ENCODE measurements around the gene KCNQ1. TPM values are rescaled to one million over a fixed set of nuclear protein-coding genes. Genes with fewer than 3 reads are reported as not detected.

Gene KCNQ1
- total RNA-seq, 5 donors from 2014 or later (not counting 1 experiment from before 2014, with no cell fraction given), result 20.9 to 32.9 (median 24.0) TPM

GRCh38 chr11:2717561-2718325 is 272.9 kb downstream of the KCNQ1 start:
- ATAC-seq (replicated peaks in 1 of 4) (no peak), DNase-seq (no peak)
- Histone ChIP-seq H3K27me3 (replicated peaks in 1 of 2; ENCODE audit: control insufficient read depth in 2 of 2, extremely low read depth in 1 of 2, insufficient read depth in 2 of 2, low read length in 1 of 2) (peaks cover 0 to 5% of the 10 kb centered on the region in 2 experiments), H3K4me3 (ENCODE audit: control insufficient read depth in 1 of 2, extremely low read depth in 1 of 2, low read length in 1 of 2) (no peak overlapping the region), H3K4me1 (ENCODE audit: control insufficient read depth in 1 of 2, extremely low read depth in 1 of 2, insufficient read depth in 2 of 2, low read length in 2 of 2) (no peaks in the 10 kb centered on the region), H3K27ac (ENCODE audit: low read length) (no peak overlapping the region), H3K36me3 (ENCODE audit: control insufficient read depth in 2 of 2, extremely low read depth in 1 of 2, insufficient read depth in 1 of 2, low read length in 1 of 2) (no peaks in the 10 kb centered on the region), H3K9me3 (no peaks in the 10 kb centered on the region)
- H3K36me3 Mint-ChIP-seq, result no peaks in the 10 kb centered on the region
- CTCF ChIA-PET, result no interaction called here
- no peaks in the 10 kb centered on the region for H3K9me3 Mint-ChIP-seq
- WGBS (ENCODE audit: insufficient coverage), result 83% methylated on average over 18 of the region's 22 CpGs
- no peak overlapping the region for H3K27ac Mint-ChIP-seq
- POLR2A ChIA-PET, result no interaction called here
- H3K27me3 Mint-ChIP-seq, result no peaks in the 10 kb centered on the region
- no peak overlapping the region for H3K4me3 Mint-ChIP-seq
- H3K4me1 Mint-ChIP-seq, result no peaks in the 10 kb centered on the region

DNA sequence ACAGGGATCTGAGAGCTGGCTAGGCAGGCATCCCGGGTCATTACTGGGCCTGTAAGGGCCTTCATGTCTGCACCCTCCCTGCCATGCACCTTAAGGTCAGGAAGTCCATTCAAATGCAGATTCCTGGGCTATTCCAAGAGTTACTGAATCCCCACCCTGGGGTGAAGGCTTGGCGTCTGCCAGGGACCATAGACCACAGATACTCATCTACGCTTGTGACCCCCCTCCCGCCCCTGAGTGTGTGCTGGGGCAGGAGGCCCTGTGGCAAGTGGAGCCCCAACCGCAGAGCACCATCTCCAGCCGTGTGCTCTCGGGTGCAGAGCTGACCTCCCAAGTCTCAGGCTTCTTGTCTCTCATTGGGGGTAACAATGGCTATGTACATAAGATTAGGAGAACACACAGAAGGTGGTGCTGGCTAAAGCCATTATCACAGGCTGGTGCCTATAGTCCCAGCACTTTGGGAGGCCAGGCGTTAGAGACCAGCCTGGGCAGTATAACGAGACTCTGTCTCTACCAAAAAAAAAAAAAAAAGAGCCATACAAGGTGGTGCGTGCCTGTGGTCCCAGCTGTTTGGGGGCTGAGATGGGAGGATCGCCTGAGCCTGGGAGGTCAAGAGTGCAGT is 274.1 kb downstream of the KCNQ1 start:
- no peaks in the 10 kb centered on the region for H3K9me3 Mint-ChIP-seq
- H3K4me3 ChIP-seq (ENCODE audit: control insufficient read depth in 1 of 2, extremely low read depth in 1 of 2, low read length in 1 of 2), result no peak overlapping the region
- no peaks in the 10 kb centered on the region for H3K36me3 ChIP-seq (ENCODE audit: control insufficient read depth in 2 of 2, extremely low read depth in 1 of 2, insufficient read depth in 1 of 2, low read length in 1 of 2)
- no peaks in the 10 kb centered on the region for H3K36me3 Mint-ChIP-seq
- no peaks in the 10 kb centered on the region for H3K4me1 Mint-ChIP-seq
- 83% methylated on average over 2 of the region's 11 CpGs for WGBS (ENCODE audit: insufficient coverage)
- H3K27ac ChIP-seq (ENCODE audit: low read length), result no peak overlapping the region
- ATAC-seq (replicated peaks in 1 of 4) (no peak), DNase-seq (no peak)
- H3K4me1 ChIP-seq (ENCODE audit: control insufficient read depth in 1 of 2, extremely low read depth in 1 of 2, insufficient read depth in 2 of 2, low read length in 2 of 2), result no peaks in the 10 kb centered on the region
- no peaks in the 10 kb centered on the region for H3K27me3 Mint-ChIP-seq
- ChIA-PET POLR2A (no interaction called here), CTCF (no interaction called here)
- no peak overlapping the region for H3K4me3 Mint-ChIP-seq
- no peaks in the 10 kb centered on the region for H3K9me3 ChIP-seq
- H3K27ac Mint-ChIP-seq, result no peak overlapping the region
- peaks cover 0 to 2% of the 10 kb centered on the region in 2 experiments for H3K27me3 ChIP-seq (replicated peaks in 1 of 2; ENCODE audit: control insufficient read depth in 2 of 2, extremely low read depth in 1 of 2, insufficient read depth in 2 of 2, low read length in 1 of 2)

DNA sequence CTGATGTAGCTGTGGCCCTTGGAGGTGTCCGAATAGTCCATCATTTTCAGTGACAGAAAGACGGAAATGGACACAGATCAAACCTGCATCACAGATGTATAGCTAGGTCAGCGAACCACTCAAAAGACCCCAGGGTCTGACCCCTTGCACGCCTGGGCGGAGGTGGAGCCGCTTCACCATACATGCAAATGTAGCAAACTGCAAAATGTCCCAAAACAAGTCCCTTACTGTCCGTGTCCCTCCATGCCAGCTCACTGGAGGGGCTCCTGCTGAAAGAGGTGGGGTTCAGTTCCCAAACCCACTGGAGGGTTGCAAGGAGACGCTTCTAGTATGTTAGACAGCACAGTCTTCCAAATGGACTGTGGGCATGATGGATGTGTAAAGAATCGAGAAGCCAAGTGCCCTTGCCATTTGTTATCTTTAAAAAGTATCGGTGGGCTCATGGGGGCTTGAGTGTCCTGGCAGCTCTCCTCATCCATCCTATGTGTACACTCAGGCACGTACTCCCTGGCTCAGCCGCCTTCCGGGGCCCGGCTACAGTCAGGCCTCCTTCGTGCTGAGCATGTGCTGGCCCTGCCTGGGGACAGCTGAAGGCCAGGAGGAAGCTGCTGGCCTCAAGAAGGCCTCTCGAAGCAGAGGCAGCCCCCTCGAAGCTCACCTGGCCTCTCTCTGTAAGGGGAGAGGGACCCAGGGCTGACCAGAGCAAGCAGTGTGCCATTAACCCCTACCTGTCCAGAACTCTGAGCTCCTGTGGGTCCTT is 275.2 kb downstream of the KCNQ1 start:
- CTCF ChIA-PET, result no interaction called here
- peaks cover 0 to 2% of the 10 kb centered on the region in 2 experiments for H3K27me3 ChIP-seq (replicated peaks in 1 of 2; ENCODE audit: control insufficient read depth in 2 of 2, extremely low read depth in 1 of 2, insufficient read depth in 2 of 2, low read length in 1 of 2)
- WGBS (ENCODE audit: insufficient coverage), result 81% methylated on average over 10 of the region's 17 CpGs
- H3K4me3 Mint-ChIP-seq, result no peak overlapping the region
- POLR2A ChIA-PET, result no interaction called here
- H3K9me3 ChIP-seq, result no peaks in the 10 kb centered on the region
- no peaks in the 10 kb centered on the region for H3K36me3 ChIP-seq (ENCODE audit: control insufficient read depth in 2 of 2, extremely low read depth in 1 of 2, insufficient read depth in 1 of 2, low read length in 1 of 2)
- DNase-seq, result no peak
- no peaks in the 10 kb centered on the region for H3K27me3 Mint-ChIP-seq
- no peaks in the 10 kb centered on the region for H3K4me1 ChIP-seq (ENCODE audit: control insufficient read depth in 1 of 2, extremely low read depth in 1 of 2, insufficient read depth in 2 of 2, low read length in 2 of 2)
- no peaks in the 10 kb centered on the region for H3K9me3 Mint-ChIP-seq
- no peak overlapping the region for H3K27ac ChIP-seq (ENCODE audit: low read length)
- H3K27ac Mint-ChIP-seq, result no peak overlapping the region
- no peak overlapping the region for H3K4me3 ChIP-seq (ENCODE audit: control insufficient read depth in 1 of 2, extremely low read depth in 1 of 2, low read length in 1 of 2)
- ATAC-seq (replicated peaks in 1 of 4), result no peak
- H3K4me1 Mint-ChIP-seq, result no peaks in the 10 kb centered on the region
- H3K36me3 Mint-ChIP-seq, result no peaks in the 10 kb centered on the region

DNA sequence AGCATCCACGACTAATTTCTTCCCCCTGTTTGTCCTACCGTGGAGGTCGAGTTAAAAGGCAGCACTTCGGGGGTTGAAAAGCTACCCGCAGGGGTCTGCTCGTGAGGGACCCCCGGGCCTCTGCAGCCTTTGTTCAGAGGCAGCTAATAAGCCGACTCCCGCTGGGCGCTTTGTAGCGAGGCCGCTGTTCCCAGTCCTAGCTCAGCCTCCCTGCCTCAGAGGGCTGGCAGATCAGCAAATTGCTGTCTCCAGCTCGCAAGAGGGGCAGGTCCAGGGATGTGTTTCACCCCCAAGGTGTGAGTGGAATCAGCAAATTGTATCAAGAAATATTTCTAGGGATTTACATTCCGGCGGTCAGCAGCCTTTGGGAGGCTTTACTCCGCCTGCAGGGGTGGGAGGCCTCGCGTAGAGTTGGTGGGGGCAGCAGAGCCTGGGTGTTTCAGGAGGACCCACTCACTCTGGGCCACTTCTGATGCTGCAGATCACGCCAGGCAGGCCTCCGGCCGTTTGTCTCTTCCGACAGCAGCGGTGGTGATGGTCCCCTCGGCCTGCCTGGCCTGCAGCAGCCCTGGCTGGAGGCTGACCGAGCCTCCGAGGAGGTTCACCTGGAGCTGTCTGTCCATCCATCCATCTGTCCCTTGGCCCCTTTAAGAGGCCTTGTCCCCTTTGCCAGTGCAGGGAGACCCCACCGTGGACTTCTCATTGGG is 276.6 kb downstream of the KCNQ1 start:
- Mint-ChIP-seq H3K4me1 (no peaks in the 10 kb centered on the region), H3K27ac (no peak overlapping the region), H3K27me3 (no peaks in the 10 kb centered on the region), H3K9me3 (no peaks in the 10 kb centered on the region), H3K4me3 (no peak overlapping the region), H3K36me3 (no peaks in the 10 kb centered on the region)
- Histone ChIP-seq H3K9me3 (no peaks in the 10 kb centered on the region), H3K4me3 (ENCODE audit: control insufficient read depth in 1 of 2, extremely low read depth in 1 of 2, low read length in 1 of 2) (no peak overlapping the region), H3K36me3 (ENCODE audit: control insufficient read depth in 2 of 2, extremely low read depth in 1 of 2, insufficient read depth in 1 of 2, low read length in 1 of 2) (no peaks in the 10 kb centered on the region), H3K4me1 (ENCODE audit: control insufficient read depth in 1 of 2, extremely low read depth in 1 of 2, insufficient read depth in 2 of 2, low read length in 2 of 2) (no peaks in the 10 kb centered on the region), H3K27me3 (replicated peaks in 1 of 2; ENCODE audit: control insufficient read depth in 2 of 2, extremely low read depth in 1 of 2, insufficient read depth in 2 of 2, low read length in 1 of 2) (peaks cover 0 to 2% of the 10 kb centered on the region in 2 experiments), H3K27ac (ENCODE audit: low read length) (no peak overlapping the region)
- no peak for ATAC-seq (replicated peaks in 1 of 4)
- CTCF ChIA-PET, result no interaction called here
- DNase-seq, result no peak
- POLR2A ChIA-PET, result no interaction called here
- 87% methylated on average over 26 of the region's 27 CpGs for WGBS (ENCODE audit: insufficient coverage)

DNA sequence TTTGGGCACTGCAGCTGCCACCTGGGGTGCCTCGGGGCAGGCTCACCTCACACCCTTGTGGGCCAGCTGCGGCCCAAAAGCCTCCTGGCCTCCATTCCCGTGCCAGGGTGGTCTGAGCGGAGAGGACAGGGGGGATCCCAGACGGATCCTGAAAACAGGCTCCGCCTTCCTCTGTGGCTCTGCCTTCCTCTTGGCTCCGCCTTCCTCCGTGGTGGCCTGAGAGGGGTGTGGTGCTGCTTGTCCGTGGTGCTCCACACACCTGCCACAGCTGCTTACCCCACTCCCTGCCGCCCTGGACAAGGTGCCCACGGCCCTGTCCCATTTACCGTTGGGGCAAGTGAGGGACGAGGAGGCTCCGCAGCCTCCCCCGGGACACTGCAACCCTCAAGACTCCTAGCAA is 278.1 kb downstream of the KCNQ1 start:
- Histone ChIP-seq H3K27me3 (replicated peaks in 1 of 2; ENCODE audit: control insufficient read depth in 2 of 2, extremely low read depth in 1 of 2, insufficient read depth in 2 of 2, low read length in 1 of 2) (peaks cover 0 to 2% of the 10 kb centered on the region in 2 experiments), H3K36me3 (ENCODE audit: control insufficient read depth in 2 of 2, extremely low read depth in 1 of 2, insufficient read depth in 1 of 2, low read length in 1 of 2) (no peaks in the 10 kb centered on the region), H3K4me1 (ENCODE audit: control insufficient read depth in 1 of 2, extremely low read depth in 1 of 2, insufficient read depth in 2 of 2, low read length in 2 of 2) (no peaks in the 10 kb centered on the region), H3K9me3 (no peaks in the 10 kb centered on the region), H3K27ac (ENCODE audit: low read length) (no peak overlapping the region), H3K4me3 (ENCODE audit: control insufficient read depth in 1 of 2, extremely low read depth in 1 of 2, low read length in 1 of 2) (no peak overlapping the region)
- Mint-ChIP-seq H3K4me3 (no peak overlapping the region), H3K36me3 (no peaks in the 10 kb centered on the region), H3K27me3 (no peaks in the 10 kb centered on the region), H3K9me3 (no peaks in the 10 kb centered on the region), H3K27ac (no peak overlapping the region), H3K4me1 (no peaks in the 10 kb centered on the region)
- DNase-seq (no peak), ATAC-seq (replicated peaks in 1 of 4) (no peak)
- CTCF ChIA-PET, result no interaction called here
- WGBS (ENCODE audit: insufficient coverage), result 89% methylated on average over 10 of the region's 15 CpGs
- POLR2A ChIA-PET, result no interaction called here

GRCh38 chr11:2724104-2724503 is 279.3 kb downstream of the KCNQ1 start:
- Mint-ChIP-seq H3K9me3 (no peaks in the 10 kb centered on the region), H3K4me1 (no peaks in the 10 kb centered on the region), H3K27me3 (no peaks in the 10 kb centered on the region), H3K4me3 (no peak overlapping the region), H3K27ac (no peak overlapping the region), H3K36me3 (no peaks in the 10 kb centered on the region)
- Histone ChIP-seq H3K4me1 (ENCODE audit: control insufficient read depth in 1 of 2, extremely low read depth in 1 of 2, insufficient read depth in 2 of 2, low read length in 2 of 2) (no peaks in the 10 kb centered on the region), H3K27ac (ENCODE audit: low read length) (no peak overlapping the region), H3K27me3 (replicated peaks in 1 of 2; ENCODE audit: control insufficient read depth in 2 of 2, extremely low read depth in 1 of 2, insufficient read depth in 2 of 2, low read length in 1 of 2) (peaks cover 0 to 2% of the 10 kb centered on the region in 2 experiments), H3K9me3 (no peaks in the 10 kb centered on the region), H3K36me3 (ENCODE audit: control insufficient read depth in 2 of 2, extremely low read depth in 1 of 2, insufficient read depth in 1 of 2, low read length in 1 of 2) (no peaks in the 10 kb centered on the region), H3K4me3 (ENCODE audit: control insufficient read depth in 1 of 2, extremely low read depth in 1 of 2, low read length in 1 of 2) (no peak overlapping the region)
- ATAC-seq (replicated peaks in 1 of 4) (no peak), DNase-seq (no peak)
- WGBS (ENCODE audit: insufficient coverage), result 88% methylated on average over 15 of the region's 16 CpGs
- ChIA-PET CTCF (no interaction called here), POLR2A (interaction anchor here in 1 of 2 donors (0.6 kb wide), 1 partner anchor 35 kb away, joined by 4 read pairs; no protein-coding TSS in a partner anchor)

Measured in T-cell (primary cell).